ENCODE results near the gene GOT1.

DNA sequence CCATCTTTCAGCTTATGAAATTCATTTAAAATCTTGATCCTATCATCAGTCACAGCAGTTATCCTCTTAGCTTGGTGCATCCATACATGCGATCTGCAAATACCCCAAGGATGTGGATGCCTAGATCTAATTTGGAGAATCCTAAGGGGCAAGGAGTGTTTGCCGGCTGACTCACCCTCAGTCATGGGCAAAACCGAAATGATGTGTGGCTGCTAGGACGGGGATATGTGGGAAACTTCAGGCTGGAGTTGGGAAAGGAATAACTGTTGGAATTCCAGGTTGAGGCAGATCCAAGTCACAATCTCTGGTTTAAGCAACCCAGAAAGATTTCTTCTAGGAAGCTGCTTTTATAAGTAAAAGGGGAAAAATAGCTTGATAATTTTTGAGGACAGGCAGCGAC lies 19.7 kb upstream of the GOT1 start:
- TF ChIP-seq POLR2AphosphoS5 (IDR thresholded peaks at IDR 0.05; ENCODE audit: low read depth, low read length) = no peak
- TF ChIP-seq, protein P1, sequence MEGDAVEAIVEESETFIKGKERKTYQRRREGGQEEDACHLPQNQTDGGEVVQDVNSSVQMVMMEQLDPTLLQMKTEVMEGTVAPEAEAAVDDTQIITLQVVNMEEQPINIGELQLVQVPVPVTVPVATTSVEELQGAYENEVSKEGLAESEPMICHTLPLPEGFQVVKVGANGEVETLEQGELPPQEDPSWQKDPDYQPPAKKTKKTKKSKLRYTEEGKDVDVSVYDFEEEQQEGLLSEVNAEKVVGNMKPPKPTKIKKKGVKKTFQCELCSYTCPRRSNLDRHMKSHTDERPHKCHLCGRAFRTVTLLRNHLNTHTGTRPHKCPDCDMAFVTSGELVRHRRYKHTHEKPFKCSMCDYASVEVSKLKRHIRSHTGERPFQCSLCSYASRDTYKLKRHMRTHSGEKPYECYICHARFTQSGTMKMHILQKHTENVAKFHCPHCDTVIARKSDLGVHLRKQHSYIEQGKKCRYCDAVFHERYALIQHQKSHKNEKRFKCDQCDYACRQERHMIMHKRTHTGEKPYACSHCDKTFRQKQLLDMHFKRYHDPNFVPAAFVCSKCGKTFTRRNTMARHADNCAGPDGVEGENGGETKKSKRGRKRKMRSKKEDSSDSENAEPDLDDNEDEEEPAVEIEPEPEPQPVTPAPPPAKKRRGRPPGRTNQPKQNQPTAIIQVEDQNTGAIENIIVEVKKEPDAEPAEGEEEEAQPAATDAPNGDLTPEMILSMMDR (IDR thresholded peaks at IDR 0.05) = no peak
- TF ChIP-seq TCF7L2 (IDR thresholded peaks at IDR 0.05; ENCODE audit: low read depth, low read length) = no peak
